Ovary (tissue), 9 donors: ENCODE results near the gene ARAP3. TPM values are rescaled to one million over a fixed set of nuclear protein-coding genes. Genes with fewer than 3 reads are reported as not detected.

Source experiments
- DNase-seq, 5 donors: peaks; one replicate each; pipeline ENCODE4 v3.0.0-alpha.2; 2019 to 2020
- H3K27ac ChIP-seq, 2 donors: fragments of 200-600 bp; one replicate each; pipeline versions ENCODE4 v1.5.1 to v1.8.0; 2019 to 2022
- H3K27me3 ChIP-seq: fragments of 200-600 bp; one replicate; pipeline ENCODE4 v1.8.0; 2022
- H3K36me3 ChIP-seq: fragments of 200-600 bp; sonication (generic); one replicate; pipeline ENCODE4 v1.5.1; 2019
- H3K4me1 ChIP-seq: one replicate; pipeline ENCODE4 v1.8.1; 2013; ENCODE audit warnings: mild to moderate bottlenecking, moderate library complexity; ENCODE audit not compliant: insufficient read depth
- H3K4me3 ChIP-seq: fragments of 200-600 bp; sonication (generic); one replicate; pipeline ENCODE4 v1.5.1; 2017
- H3K9me3 ChIP-seq, 2 donors: fragments of 200-600 bp in 1 of 2; sonication (generic) in 1 of 2; one replicate each; pipeline versions ENCODE4 v1.5.1 to v1.8.1; 2013 to 2019; ENCODE audit warnings: mild to moderate bottlenecking in 1 of 2, moderate library complexity in 1 of 2
- EP300 ChIP-seq: sonication (generic); formaldehyde crosslinking; IDR thresholded peaks from one replicate; pipeline ENCODE4 v1.6.1; 2017; ENCODE audit warnings: antibody characterized with exemption
- POLR2A ChIP-seq: fragments of 450-650 bp; IDR thresholded peaks from one replicate; pipeline ENCODE4 v1.6.1; 2017; ENCODE audit warnings: antibody characterized with exemption, mild to moderate bottlenecking, moderate library complexity
- WGBS, 3 donors: extraction: QIAGEN DNeasy Blood & Tissue Kit in 1 of 3; methylation state at CpG; one replicate each; pipeline versions ENCODE4 v1.1.5 to v1.1.7; 2013 to 2017; 5-methylcytosine and 5-hydroxymethylcytosine counted together
- intact Hi-C, 4 donors: fragments of 100-400 bp; cut with DNase I; formaldehyde crosslinking; loops; one replicate each; pipeline versions ENCODE4 v1.11.0 to v1.15.1; 2022 to 2023
- polyA plus RNA-seq, 2 donors: library from polyadenylated mRNA; stranded (reverse); fragments of 200-250 nt in 1 of 2; fragments of 350-450 nt in 1 of 2; fragmentation: Illumina TruSeq in 1 of 2; extraction: RNeasy Lipid Tissue Mini Kit (QIAGEN cat#74804) in 1 of 2; gene quantifications; one replicate each; pipeline ENCODE4 v1.2.3, GENCODE V29; 2013 to 2014
- total RNA-seq, 7 donors: library from RNA; depleted of rRNA in 2 of 7; stranded (reverse); fragments of >200 nt in 2 of 7; fragmentation: NEBNext Ultra II Directional in 3 of 7; extraction: Animal tissue kit (Norgen Biotek cat#: 25700) in 3 of 7; gene quantifications; one replicate each; pipeline versions ENCODE4 v1.1.0 to v1.2.4, GENCODE V29; 2016 to 2023
- TF ChIP-seq, protein P1 (sequence below), 3 donors: fragments of 450-650 bp in 2 of 3; fragments of 200-600 bp in 1 of 3; IDR thresholded peaks; one replicate each; pipeline versions ENCODE4 v1.5.1 to v1.8.0; 2016 to 2022; ENCODE audit warnings: antibody characterized with exemption in 3 of 3, mild to moderate bottlenecking in 1 of 3
- donor health status: DM: no; HTN: no; CAD: no; lungs with moderate emphysema.
- donor health status: DM: no; HTN: no; CAD: no.
- donor health status: Bipolar disorder and iron deficiency.
- donor health status: DM: yes; HTN: yes; CAD: no.
- donor health status: DM: no; HTN: no; CAD: no.
- donor health status: DM: yes; HTN: yes; CAD: no.

Gene ARAP3
- total and polyA plus RNA-seq, 9 donors = 3.5 to 11.2 (median 8.0) TPM

DNA sequence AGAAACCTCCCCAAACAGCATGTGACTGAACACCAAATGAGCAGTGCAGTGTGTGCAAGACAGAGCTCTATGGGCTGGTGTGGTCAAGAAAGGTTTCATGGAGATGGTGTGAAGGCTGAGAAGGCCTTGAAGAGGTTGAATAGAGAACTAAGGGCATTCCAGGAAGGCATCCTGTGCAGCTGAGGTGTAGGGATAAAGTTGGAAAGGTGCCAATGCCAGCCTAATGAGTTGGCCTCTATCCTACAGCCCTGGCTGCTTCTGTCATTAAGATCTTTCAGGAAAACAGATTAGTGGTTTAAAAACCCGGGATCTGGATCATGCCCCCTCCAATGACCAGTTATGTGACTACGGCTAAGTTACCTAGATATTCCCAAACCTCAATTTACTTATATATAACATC, 49.4 kb downstream of the ARAP3 start:
- TF ChIP-seq POLR2A (no peak), EP300 (no peak)
- TF ChIP-seq, protein P1, sequence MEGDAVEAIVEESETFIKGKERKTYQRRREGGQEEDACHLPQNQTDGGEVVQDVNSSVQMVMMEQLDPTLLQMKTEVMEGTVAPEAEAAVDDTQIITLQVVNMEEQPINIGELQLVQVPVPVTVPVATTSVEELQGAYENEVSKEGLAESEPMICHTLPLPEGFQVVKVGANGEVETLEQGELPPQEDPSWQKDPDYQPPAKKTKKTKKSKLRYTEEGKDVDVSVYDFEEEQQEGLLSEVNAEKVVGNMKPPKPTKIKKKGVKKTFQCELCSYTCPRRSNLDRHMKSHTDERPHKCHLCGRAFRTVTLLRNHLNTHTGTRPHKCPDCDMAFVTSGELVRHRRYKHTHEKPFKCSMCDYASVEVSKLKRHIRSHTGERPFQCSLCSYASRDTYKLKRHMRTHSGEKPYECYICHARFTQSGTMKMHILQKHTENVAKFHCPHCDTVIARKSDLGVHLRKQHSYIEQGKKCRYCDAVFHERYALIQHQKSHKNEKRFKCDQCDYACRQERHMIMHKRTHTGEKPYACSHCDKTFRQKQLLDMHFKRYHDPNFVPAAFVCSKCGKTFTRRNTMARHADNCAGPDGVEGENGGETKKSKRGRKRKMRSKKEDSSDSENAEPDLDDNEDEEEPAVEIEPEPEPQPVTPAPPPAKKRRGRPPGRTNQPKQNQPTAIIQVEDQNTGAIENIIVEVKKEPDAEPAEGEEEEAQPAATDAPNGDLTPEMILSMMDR (IDR thresholded peaks at IDR 0.05) = no peak
- no peak overlapping the region for H3K4me3 ChIP-seq
- intact Hi-C loops = no loop called here
- H3K4me1 ChIP-seq = peaks cover 11% of the 10 kb centered on the region
- 94 to 96% (median 95%) methylated on average over 2 of the region's 2 CpGs for WGBS, 3 donors
- H3K9me3 ChIP-seq = no peaks in the 10 kb centered on the region
- DNase-seq = no peak
- no peaks in the 10 kb centered on the region for H3K27me3 ChIP-seq
- H3K36me3 ChIP-seq = no peaks in the 10 kb centered on the region
- no peak overlapping the region for H3K27ac ChIP-seq

DNA sequence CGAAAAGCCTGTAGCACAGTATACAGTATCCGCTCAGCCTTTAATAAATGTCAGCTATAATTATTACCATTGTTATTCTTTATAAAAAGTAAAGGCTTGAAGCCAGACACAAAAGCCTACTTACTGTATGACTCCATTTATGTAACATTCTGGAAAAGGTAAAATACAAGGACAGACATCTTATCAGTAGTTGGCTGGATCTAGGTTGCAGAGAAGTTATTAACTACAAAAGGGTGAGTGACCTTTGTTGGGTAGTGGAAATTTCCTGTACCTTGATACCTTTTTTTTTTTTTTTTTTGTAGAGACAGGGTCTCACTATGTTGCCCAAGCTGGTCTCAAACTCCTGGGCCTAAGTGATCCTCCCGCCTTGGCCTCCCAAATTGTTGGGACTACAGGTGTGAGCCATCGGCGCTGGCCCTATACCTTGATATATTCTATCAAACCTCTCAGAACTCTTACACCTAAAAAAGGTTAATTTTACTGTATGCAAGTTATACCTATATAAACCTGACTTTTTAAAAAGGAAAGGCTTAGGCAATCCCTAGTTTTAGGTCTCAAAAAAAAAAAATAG, 51.4 kb downstream of the ARAP3 start:
- TF ChIP-seq EP300 (no peak), POLR2A (no peak)
- TF ChIP-seq, protein P1 (IDR thresholded peaks at IDR 0.05) = no peak
- Histone ChIP-seq H3K27me3 (no peaks in the 10 kb centered on the region), H3K9me3 (no peaks in the 10 kb centered on the region), H3K4me1 (peaks cover 4% of the 10 kb centered on the region), H3K27ac (no peak overlapping the region), H3K4me3 (no peak overlapping the region), H3K36me3 (no peaks in the 10 kb centered on the region)
- no peak for DNase-seq
- 96 to 98% (median 98%) methylated on average over 5 of the region's 5 CpGs for WGBS, 3 donors
- intact Hi-C loops = no loop called here

- TF ChIP-seq, protein P1 (IDR thresholded peaks at IDR 0.05) = no peak
- TF ChIP-seq EP300 (no peak), POLR2A (no peak)
- no peak overlapping the region for H3K27ac ChIP-seq
- H3K27me3 ChIP-seq = no peaks in the 10 kb centered on the region
- no peak for DNase-seq
- no peak overlapping the region for H3K4me3 ChIP-seq
- 94 to 96% (median 95%) methylated on average over 6 of the region's 6 CpGs for WGBS, 3 donors
- intact Hi-C loops = loop anchor here in 1 of 4 donors (10.0 kb wide), 1 partner anchor 393 kb away; no protein-coding TSS in a partner anchor
- no peaks in the 10 kb centered on the region for H3K9me3 ChIP-seq
- H3K36me3 ChIP-seq = no peaks in the 10 kb centered on the region
- no peaks in the 10 kb centered on the region for H3K4me1 ChIP-seq
Observed at GRCh38 chr5:141628175-141628788, 53.7 kb downstream of the ARAP3 start.

GRCh38 chr5:141623611-141624010, 58.4 kb downstream of the ARAP3 start:
- intact Hi-C loops = loop anchor here in 1 of 4 donors (10.0 kb wide), 1 partner anchor 389 kb away; no protein-coding TSS in a partner anchor
- Histone ChIP-seq H3K27ac (no peak overlapping the region), H3K4me1 (no peaks in the 10 kb centered on the region), H3K27me3 (no peaks in the 10 kb centered on the region), H3K36me3 (no peaks in the 10 kb centered on the region), H3K4me3 (no peak overlapping the region), H3K9me3 (no peaks in the 10 kb centered on the region)
- TF ChIP-seq, protein P1 (IDR thresholded peaks at IDR 0.05) = no peak
- TF ChIP-seq EP300 = no peak
- TF ChIP-seq POLR2A = no peak
- 76 to 85% (median 84%) methylated on average over 5 of the region's 5 CpGs for WGBS, 3 donors
- DNase-seq = no peak
